Mesodermal cell (in vitro differentiated cells): ENCODE results near the gene EDNRA.

Source experiments
- H3K27ac ChIP-seq: 2 replicates; pipeline ENCODE4 v1.7.0; 2013; ENCODE audit warnings: mild to moderate bottlenecking, low read depth, low read length, moderate library complexity; ENCODE audit not compliant: severe bottlenecking
- H3K36me3 ChIP-seq: 2 replicates; pipeline ENCODE4 v1.7.1; 2013; ENCODE audit warnings: mild to moderate bottlenecking, low read length, moderate library complexity; ENCODE audit not compliant: control insufficient read depth, insufficient read depth
- H3K4me1 ChIP-seq: one replicate; pipeline ENCODE4 v1.7.1; 2013; ENCODE audit warnings: mild to moderate bottlenecking, low read length; ENCODE audit not compliant: insufficient read depth, control insufficient read depth, poor library complexity, severe bottlenecking
- H3K4me3 ChIP-seq: 2 replicates; pipeline ENCODE4 v1.7.0; 2013; ENCODE audit warnings: low read length, control low read depth, mild to moderate bottlenecking; ENCODE audit not compliant: insufficient read depth, poor library complexity, severe bottlenecking; ENCODE audit errors: extremely low read depth
- H3K9me3 ChIP-seq: 2 replicates; pipeline ENCODE4 v1.7.1; 2013; ENCODE audit warnings: mild to moderate bottlenecking, low read length, moderate library complexity; ENCODE audit not compliant: control insufficient read depth
- WGBS, 2 experiments: methylation state at CpG; one replicate each; pipeline ENCODE4 v1.1.5; 2013; ENCODE audit warnings: missing lambda C conversion rate in 2 of 2; ENCODE audit not compliant: insufficient coverage in 2 of 2; 5-methylcytosine and 5-hydroxymethylcytosine counted together

Gene EDNRA

GRCh38 chr4:147518846-147519767, 38.2 kb downstream of the EDNRA start:
- H3K9me3 ChIP-seq: no peaks in the 10 kb centered on the region

DNA sequence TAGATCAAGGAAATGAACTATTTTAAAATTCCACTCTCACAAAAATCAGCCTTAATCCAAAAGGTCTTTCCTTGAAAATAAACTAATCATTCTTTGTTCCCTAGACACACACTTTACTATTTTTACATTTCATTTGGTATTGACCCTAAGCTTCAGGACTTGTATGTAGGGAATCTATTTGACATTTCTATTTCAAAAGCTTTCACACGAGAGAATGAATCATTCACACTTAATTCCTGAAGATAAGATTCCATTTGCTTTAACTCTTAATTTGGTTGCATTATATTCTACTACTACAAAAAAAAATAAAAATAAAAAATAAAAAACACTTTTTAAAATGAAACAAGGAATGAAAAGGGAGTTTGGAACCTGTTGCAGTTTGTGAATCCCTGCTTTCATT, 43.7 kb downstream of the EDNRA start:
- Histone ChIP-seq H3K27ac (no peak overlapping the region), H3K36me3 (no peaks in the 10 kb centered on the region), H3K9me3 (no peaks in the 10 kb centered on the region), H3K4me1 (no peaks in the 10 kb centered on the region), H3K4me3 (no peak overlapping the region)
- WGBS, 2 experiments: no CpG with 5 or more reads among the region's 1 CpG

More at GRCh38 chr4:147518846-147519767, 38.2 kb downstream of the EDNRA start:
- Histone ChIP-seq H3K4me3 (no peak overlapping the region), H3K27ac (no peak overlapping the region), H3K36me3 (no peaks in the 10 kb centered on the region), H3K4me1 (no peaks in the 10 kb centered on the region)
- WGBS, 2 experiments: no CpG with 5 or more reads among the region's 3 CpGs

- H3K9me3 ChIP-seq: no peaks in the 10 kb centered on the region
- WGBS, 2 experiments: 100% methylated on average over 1 of the region's 2 CpGs; no CpG with 5 or more reads in 1 of the 2 experiments
- H3K36me3 ChIP-seq: no peaks in the 10 kb centered on the region
- peaks cover 2% of the 10 kb centered on the region for H3K4me1 ChIP-seq
- no peak overlapping the region for H3K4me3 ChIP-seq
- H3K27ac ChIP-seq: no peak overlapping the region
Measured at GRCh38 chr4:147525494-147526271, 44.8 kb downstream of the EDNRA start.

GRCh38 chr4:147526272-147526654, 45.4 kb downstream of the EDNRA start:
- Histone ChIP-seq H3K36me3 (no peaks in the 10 kb centered on the region), H3K27ac (no peak overlapping the region), H3K4me1 (peaks cover 3% of the 10 kb centered on the region), H3K4me3 (no peak overlapping the region), H3K9me3 (no peaks in the 10 kb centered on the region)
- 86 to 94% methylated on average over 2 of the region's 2 CpGs for WGBS, 2 experiments

GRCh38 chr4:147528054-147528453, 47.2 kb downstream of the EDNRA start:
- Histone ChIP-seq H3K36me3 (no peaks in the 10 kb centered on the region), H3K4me1 (peaks cover 3% of the 10 kb centered on the region), H3K27ac (no peak overlapping the region), H3K9me3 (no peaks in the 10 kb centered on the region), H3K4me3 (no peak overlapping the region)
- WGBS, 2 experiments: no CpG with 5 or more reads among the region's 2 CpGs

DNA sequence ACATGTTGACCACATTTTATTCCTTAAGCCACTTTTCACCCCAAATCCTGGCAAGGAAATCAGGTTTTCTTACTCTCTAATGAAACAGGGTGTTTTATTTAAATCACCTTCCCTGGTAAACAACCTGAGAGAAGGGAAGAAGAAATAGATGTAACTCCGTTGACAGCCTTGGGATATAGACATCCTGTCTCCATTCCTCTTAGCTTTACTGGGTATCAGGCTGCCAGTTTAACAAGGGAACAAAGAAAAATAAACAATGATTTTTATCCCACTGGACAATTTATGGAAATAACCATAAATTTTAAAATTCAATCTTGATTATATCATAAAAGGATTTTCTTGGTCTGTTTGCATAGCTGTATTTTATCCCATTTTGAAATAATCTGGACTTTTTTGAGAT, 49.2 kb downstream of the EDNRA start:
- no CpG with 5 or more reads among the region's 1 CpG for WGBS, 2 experiments
- H3K4me1 ChIP-seq: peaks cover 3% of the 10 kb centered on the region
- H3K27ac ChIP-seq: no peak overlapping the region
- no peaks in the 10 kb centered on the region for H3K36me3 ChIP-seq
- no peaks in the 10 kb centered on the region for H3K9me3 ChIP-seq
- H3K4me3 ChIP-seq: no peak overlapping the region

- no peaks in the 10 kb centered on the region for H3K36me3 ChIP-seq
- peaks cover 3% of the 10 kb centered on the region for H3K4me1 ChIP-seq
- no peak overlapping the region for H3K4me3 ChIP-seq
- no peaks in the 10 kb centered on the region for H3K9me3 ChIP-seq
- H3K27ac ChIP-seq: no peak overlapping the region
- WGBS, 2 experiments: 72 to 94% methylated on average over 2 to 4 of the region's 4 CpGs
Measured at GRCh38 chr4:147530723-147531122, 49.8 kb downstream of the EDNRA start.

GRCh38 chr4:147532896-147533295, 52.0 kb downstream of the EDNRA start:
- WGBS, 2 experiments: no CpG with 5 or more reads among the region's 2 CpGs
- no peak overlapping the region for H3K27ac ChIP-seq
- H3K9me3 ChIP-seq: no peaks in the 10 kb centered on the region

GRCh38 chr4:147533331-147533730, 52.4 kb downstream of the EDNRA start:
- no peak overlapping the region for H3K27ac ChIP-seq
- peaks cover 3% of the 10 kb centered on the region for H3K4me1 ChIP-seq
- H3K36me3 ChIP-seq: no peaks in the 10 kb centered on the region
- no peak overlapping the region for H3K4me3 ChIP-seq
- no peaks in the 10 kb centered on the region for H3K9me3 ChIP-seq
- no CpG with 5 or more reads among the region's 1 CpG for WGBS, 2 experiments

More at GRCh38 chr4:147532896-147533295, 52.0 kb downstream of the EDNRA start:
- peaks cover 3% of the 10 kb centered on the region for H3K4me1 ChIP-seq
- H3K4me3 ChIP-seq: no peak overlapping the region
- H3K36me3 ChIP-seq: no peaks in the 10 kb centered on the region

GRCh38 chr4:147535124-147535523, 54.2 kb downstream of the EDNRA start:
- no peak overlapping the region for H3K27ac ChIP-seq
- no peaks in the 10 kb centered on the region for H3K9me3 ChIP-seq
- no peaks in the 10 kb centered on the region for H3K36me3 ChIP-seq
- H3K4me3 ChIP-seq: no peak overlapping the region
- WGBS, 2 experiments: 94% methylated on average over 3 of the region's 6 CpGs; no CpG with 5 or more reads in 1 of the 2 experiments
- peaks cover 3% of the 10 kb centered on the region for H3K4me1 ChIP-seq
